HCT116 (cell line): ENCODE measurements around the gene AGBL3.

Experiments
- CTCF ChIP-seq, 3 experiments: fragments of 200-600 bp in 1 of 3; sonication (generic) in 1 of 3; IDR thresholded peaks in 2 of 3; conservative IDR thresholded peaks in 1 of 3; 2 replicates each; pipeline ENCODE4 v1.5.1; 2012 to 2017; ENCODE audit warnings: low read depth in 2 of 3, low read length in 2 of 3, antibody characterized with exemption in 1 of 3, borderline replicate concordance in 1 of 3, control low read depth in 1 of 3, mild to moderate bottlenecking in 1 of 3, mixed read lengths in 1 of 3, mixed run types in 1 of 3, moderate library complexity in 1 of 3; ENCODE audit not compliant: insufficient read depth in 1 of 3
- EGR1 ChIP-seq: IDR thresholded peaks from 2 replicates; pipeline ENCODE4 v1.6.1; 2012; ENCODE audit warnings: low read depth
- JUND ChIP-seq: IDR thresholded peaks from 2 replicates; pipeline ENCODE4 v1.6.1; 2012
- POLR2AphosphoS5 ChIP-seq: IDR thresholded peaks from 2 replicates; pipeline ENCODE4 v1.6.1; 2011; ENCODE audit warnings: mild to moderate bottlenecking, low read depth, low read length, moderate library complexity
- RAD21 ChIP-seq: IDR thresholded peaks from 2 replicates; pipeline ENCODE4 v1.6.1; 2012; ENCODE audit warnings: low read depth, mild to moderate bottlenecking
- TCF7L2 ChIP-seq: IDR thresholded peaks from 2 replicates; pipeline ENCODE4 v1.7.0; 2011; ENCODE audit warnings: borderline replicate concordance, inconsistent platforms; ENCODE audit not compliant: insufficient read depth, insufficient read length; ENCODE audit errors: extremely low read depth
- ZNF274 ChIP-seq: fragments of 200-500 bp; sonication (Bioruptor generic); IDR thresholded peaks from 2 replicates; pipeline ENCODE4 v1.6.1; 2014; ENCODE audit warnings: mild to moderate bottlenecking, low read depth, low read length, inconsistent platforms

- TF ChIP-seq POLR2AphosphoS5 (no peak), JUND (no peak), CTCF (IDR thresholded peaks at IDR 0.05 in 2 of 3, conservative IDR thresholded peaks at IDR 0.05 in 1 of 3; ENCODE audit: borderline replicate concordance in 1 of 3, insufficient read depth in 1 of 3, low read depth in 2 of 3, low read length in 2 of 3) (no peak), ZNF274 (no peak), EGR1 (no peak), RAD21 (no peak), TCF7L2 (no peak)
Measured at GRCh38 chr7:135183478-135183877, 197.2 kb downstream of the AGBL3 start.
